Left lung (tissue), 10 donors: ENCODE measurements around the gene MAP4K1. TPM values are rescaled to one million over a fixed set of nuclear protein-coding genes. Genes with fewer than 3 reads are reported as not detected.
A peak's percentile ranks its signal among the peaks of the same experiment; 100 is the strongest.

Source experiments
- ATAC-seq: fragments of 200-7000 bp; cut with Tn5 transposase; one replicate; pipeline ENCODE4 v1.9.1; 2020; ENCODE audit warnings: moderate library complexity
- DNase-seq, 4 donors: peaks; one replicate each; pipeline ENCODE4 v3.0.0-alpha.2; 2013 to 2020
- H3K27ac ChIP-seq, 2 donors: fragments of 200-600 bp; sonication (generic) in 1 of 2; one replicate each; pipeline versions ENCODE4 v1.5.0 to v1.8.0; 2020 to 2021
- H3K27me3 ChIP-seq, 2 donors: fragments of 200-600 bp; sonication (generic) in 1 of 2; one replicate each; pipeline versions ENCODE4 v1.5.0 to v1.8.0; 2020 to 2021
- H3K36me3 ChIP-seq, 2 donors: fragments of 200-600 bp; sonication (generic) in 1 of 2; one replicate each; pipeline versions ENCODE4 v1.5.0 to v1.8.0; 2020 to 2021
- H3K4me1 ChIP-seq, 2 donors: fragments of 200-600 bp; one replicate each; pipeline ENCODE4 v1.8.0; 2021
- H3K4me3 ChIP-seq, 2 donors: fragments of 200-600 bp; sonication (generic) in 1 of 2; one replicate each; pipeline versions ENCODE4 v1.5.0 to v1.8.0; 2020 to 2021; ENCODE audit warnings: mild to moderate bottlenecking in 1 of 2
- H3K9me3 ChIP-seq, 2 donors: fragments of 200-600 bp; sonication (generic) in 1 of 2; one replicate each; pipeline versions ENCODE4 v1.5.0 to v1.8.0; 2020 to 2021
- intact Hi-C, 2 donors: fragments of 100-400 bp; cut with DNase I; formaldehyde crosslinking; loops; one replicate each; pipeline versions ENCODE4 v1.11.2 to v1.14.2; 2022
- polyA plus RNA-seq, 6 donors: library from polyadenylated mRNA; unstranded; fragments of 120-200 nt; gene quantifications; one replicate each; pipeline ENCODE4 v1.2.1, GENCODE V29; 2013; ENCODE audit not compliant: insufficient read length in 6 of 6
- total RNA-seq, 2 donors: library from RNA; stranded (reverse); fragmentation: NEBNext Ultra II Directional; extraction: Animal tissue kit (Norgen Biotek cat#: 25700); gene quantifications; one replicate each; pipeline ENCODE4 v1.2.1, GENCODE V29; 2021
- TF ChIP-seq, protein P1 (sequence below), 2 donors: fragments of 200-600 bp; sonication (generic) in 1 of 2; IDR thresholded peaks; one replicate each; pipeline versions ENCODE4 v1.5.0 to v1.8.0; 2021; ENCODE audit warnings: antibody characterized with exemption in 2 of 2
- donor health status: DM: no; HTN: yes; CAD: no.
- donor health status: DM: no; HTN: no; CAD: no.

Gene MAP4K1
- total and polyA plus RNA-seq, 8 donors, result 3.1 to 10.7 (median 4.4) TPM

DNA sequence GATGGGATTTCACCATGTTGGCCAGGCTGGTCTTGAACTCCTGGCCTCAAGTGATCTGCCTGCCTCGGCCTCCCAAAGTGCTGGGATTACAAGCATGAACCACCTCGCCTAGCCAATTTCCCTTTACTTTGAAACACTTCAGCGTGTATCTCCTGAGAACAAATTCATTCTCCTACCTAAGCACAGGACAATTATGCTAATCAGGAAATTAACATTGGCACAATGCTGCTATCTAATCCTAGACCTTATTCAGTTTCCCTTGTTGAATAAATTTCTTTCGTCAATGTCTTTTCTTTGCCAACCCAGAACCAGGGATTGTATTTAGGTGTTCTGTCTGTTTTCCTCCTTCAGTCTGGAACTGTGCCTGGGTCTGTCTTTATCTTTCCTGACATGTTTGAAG is 67.8 kb downstream of the MAP4K1 start:
- ATAC-seq (no peak), DNase-seq (no peak)
- TF ChIP-seq, protein P1, sequence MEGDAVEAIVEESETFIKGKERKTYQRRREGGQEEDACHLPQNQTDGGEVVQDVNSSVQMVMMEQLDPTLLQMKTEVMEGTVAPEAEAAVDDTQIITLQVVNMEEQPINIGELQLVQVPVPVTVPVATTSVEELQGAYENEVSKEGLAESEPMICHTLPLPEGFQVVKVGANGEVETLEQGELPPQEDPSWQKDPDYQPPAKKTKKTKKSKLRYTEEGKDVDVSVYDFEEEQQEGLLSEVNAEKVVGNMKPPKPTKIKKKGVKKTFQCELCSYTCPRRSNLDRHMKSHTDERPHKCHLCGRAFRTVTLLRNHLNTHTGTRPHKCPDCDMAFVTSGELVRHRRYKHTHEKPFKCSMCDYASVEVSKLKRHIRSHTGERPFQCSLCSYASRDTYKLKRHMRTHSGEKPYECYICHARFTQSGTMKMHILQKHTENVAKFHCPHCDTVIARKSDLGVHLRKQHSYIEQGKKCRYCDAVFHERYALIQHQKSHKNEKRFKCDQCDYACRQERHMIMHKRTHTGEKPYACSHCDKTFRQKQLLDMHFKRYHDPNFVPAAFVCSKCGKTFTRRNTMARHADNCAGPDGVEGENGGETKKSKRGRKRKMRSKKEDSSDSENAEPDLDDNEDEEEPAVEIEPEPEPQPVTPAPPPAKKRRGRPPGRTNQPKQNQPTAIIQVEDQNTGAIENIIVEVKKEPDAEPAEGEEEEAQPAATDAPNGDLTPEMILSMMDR (IDR thresholded peaks at IDR 0.05), result no peak
- intact Hi-C loops, result no loop called here
- H3K36me3 ChIP-seq, result no peaks in the 10 kb centered on the region
- H3K4me1 ChIP-seq, result peaks cover 0 to 2% of the 10 kb centered on the region in 2 donors
- no peak overlapping the region for H3K4me3 ChIP-seq
- H3K27ac ChIP-seq, result no peak overlapping the region
- no peaks in the 10 kb centered on the region for H3K27me3 ChIP-seq
- no peaks in the 10 kb centered on the region for H3K9me3 ChIP-seq

DNA sequence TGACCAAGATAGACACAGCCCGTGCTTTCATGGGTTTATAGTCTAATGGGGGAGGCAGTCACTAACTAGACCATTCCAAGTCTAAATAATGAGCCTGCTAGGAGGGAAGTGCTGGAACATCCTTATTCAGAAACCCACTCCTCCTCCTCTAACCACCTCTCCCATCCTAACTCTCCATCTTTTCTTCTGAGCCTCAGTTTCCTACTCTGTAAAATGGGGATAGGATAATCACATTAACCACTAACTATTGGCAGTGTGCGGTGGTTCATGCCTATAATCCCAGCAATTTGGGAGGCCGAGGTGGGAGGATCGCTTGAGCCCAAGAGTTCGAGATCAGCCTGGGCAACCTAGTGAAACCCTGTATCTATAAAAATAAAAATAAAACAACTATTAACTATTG is 68.7 kb downstream of the MAP4K1 start:
- no peaks in the 10 kb centered on the region for H3K27me3 ChIP-seq
- ATAC-seq, result no peak
- H3K4me1 ChIP-seq, result peaks cover 5 to 11% of the 10 kb centered on the region in 2 donors
- no peaks in the 10 kb centered on the region for H3K9me3 ChIP-seq
- no peak overlapping the region for H3K4me3 ChIP-seq
- H3K27ac ChIP-seq, result no peak overlapping the region
- TF ChIP-seq, protein P1 (IDR thresholded peaks at IDR 0.05), result no peak
- no peaks in the 10 kb centered on the region for H3K36me3 ChIP-seq
- no peak for DNase-seq
- intact Hi-C loops, result no loop called here

DNA sequence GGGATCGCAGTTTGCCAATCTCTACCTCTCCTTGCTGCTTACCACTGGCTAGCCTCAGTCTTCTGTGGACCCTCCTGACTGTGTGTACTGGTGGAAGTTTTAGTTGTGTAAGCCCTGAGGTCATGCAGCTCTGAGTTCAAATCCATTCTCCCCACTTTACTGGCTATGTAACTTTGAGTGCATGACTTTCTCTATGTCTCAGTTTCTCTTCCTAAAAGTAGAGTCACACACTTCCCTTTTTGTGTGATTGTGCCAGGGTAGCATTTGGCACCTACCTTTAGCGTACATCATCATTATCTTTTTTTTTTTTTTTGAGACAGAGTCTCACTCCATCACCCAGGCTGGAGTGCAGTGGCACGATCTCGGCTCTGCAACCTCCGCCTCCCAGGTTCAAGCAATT is 70.3 kb downstream of the MAP4K1 start:
- intact Hi-C loops, result no loop called here
- Histone ChIP-seq H3K4me3 (no peak overlapping the region), H3K4me1 (peaks cover 5 to 15% of the 10 kb centered on the region in 2 donors), H3K36me3 (no peaks in the 10 kb centered on the region), H3K27ac (no peak overlapping the region), H3K27me3 (no peaks in the 10 kb centered on the region), H3K9me3 (no peaks in the 10 kb centered on the region)
- no peak for ATAC-seq
- TF ChIP-seq, protein P1 (IDR thresholded peaks at IDR 0.05), result no peak
- no peak for DNase-seq

DNA sequence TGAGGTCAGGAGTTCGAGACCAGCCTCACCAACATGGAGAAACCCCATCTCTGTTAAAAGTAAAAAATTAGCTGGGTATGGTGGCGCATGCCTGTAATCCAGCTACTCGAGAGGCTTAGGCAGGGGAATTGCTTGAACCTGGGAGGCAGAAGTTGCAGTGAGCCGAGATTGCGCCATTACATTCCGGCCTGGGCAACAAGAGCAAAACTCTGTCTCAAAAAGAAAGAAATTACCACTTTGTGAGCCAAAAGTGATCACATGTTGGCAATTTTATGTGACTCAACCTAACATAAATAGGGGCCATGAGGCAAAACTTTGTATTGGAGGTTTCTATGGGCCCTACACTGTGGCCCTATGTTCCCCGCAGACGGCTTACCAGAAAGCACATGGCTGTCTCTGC is 72.2 kb downstream of the MAP4K1 start:
- ATAC-seq, result no peak
- TF ChIP-seq, protein P1 (IDR thresholded peaks at IDR 0.05), result no peak
- Histone ChIP-seq H3K9me3 (no peaks in the 10 kb centered on the region), H3K27me3 (no peaks in the 10 kb centered on the region), H3K36me3 (no peaks in the 10 kb centered on the region), H3K4me3 (no peak overlapping the region), H3K4me1 (peaks cover 5 to 15% of the 10 kb centered on the region in 2 donors), H3K27ac (no peak overlapping the region)
- intact Hi-C loops, result no loop called here
- DNase-seq, result peak in 1 of 4 donors; percentile 26

DNA sequence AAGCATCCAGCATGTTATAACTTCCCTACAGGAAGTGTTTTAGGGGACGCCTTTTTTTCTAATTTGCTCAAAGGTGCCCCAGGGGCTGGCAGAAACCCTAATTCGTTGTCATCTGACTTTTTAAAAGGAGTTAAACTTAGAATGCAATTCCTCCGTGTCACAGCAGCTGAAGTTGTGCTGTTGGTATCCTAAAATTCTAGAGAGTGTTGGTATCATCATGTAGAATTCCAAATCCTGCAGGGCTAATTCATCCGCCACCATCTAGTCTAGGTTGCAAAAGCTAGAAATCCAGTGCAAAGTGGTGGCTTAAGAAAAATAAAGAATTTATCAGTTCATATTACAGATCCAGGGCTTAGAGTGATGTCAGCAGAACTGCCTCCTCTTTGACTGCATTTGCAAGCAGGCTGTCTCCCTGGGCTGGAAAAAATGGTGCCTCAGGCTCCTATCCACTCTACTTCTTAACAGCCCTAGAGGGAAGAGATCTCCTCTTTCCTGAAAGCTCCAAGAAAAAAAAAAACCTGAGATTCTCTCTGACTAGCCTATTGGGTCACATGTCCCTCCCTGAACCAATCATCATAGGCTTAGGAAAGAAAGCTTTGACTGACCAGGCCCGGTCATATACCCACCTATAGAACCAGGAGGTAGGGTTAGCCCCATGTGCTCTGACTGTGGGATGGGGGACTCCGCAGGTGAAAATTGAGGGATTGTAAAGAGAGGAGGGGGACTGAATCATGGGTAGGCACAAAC is 73.0 kb downstream of the MAP4K1 start:
- H3K27ac ChIP-seq, result no peak overlapping the region
- peaks cover 5 to 15% of the 10 kb centered on the region in 2 donors for H3K4me1 ChIP-seq
- no peaks in the 10 kb centered on the region for H3K36me3 ChIP-seq
- no peak overlapping the region for H3K4me3 ChIP-seq
- H3K27me3 ChIP-seq, result no peaks in the 10 kb centered on the region
- no peak for ATAC-seq
- H3K9me3 ChIP-seq, result no peaks in the 10 kb centered on the region
- intact Hi-C loops, result no loop called here
- TF ChIP-seq, protein P1 (IDR thresholded peaks at IDR 0.05), result peak; percentile 49 to 60
- DNase-seq, result peak in 2 of 4 donors; percentile 2 to 44
